Occipital lobe (tissue), 2 donors: ENCODE measurements around the gene LTC4S. TPM values are rescaled to one million over a fixed set of nuclear protein-coding genes. Genes with fewer than 3 reads are reported as not detected.

ENCODE experiments used
- DNase-seq: peaks from one replicate; lab custom pipeline; 2025; lab: John Stamatoyannopoulos, UW
- total RNA-seq: library from RNA; depleted of rRNA; stranded (reverse); fragments of >200 nt; gene quantifications from one replicate; pipeline ENCODE4 v1.2.3, GENCODE V29; 2014

LTC4S gene
- total RNA-seq, 1 donor from 2014 or later: 1.7 TPM

DNA sequence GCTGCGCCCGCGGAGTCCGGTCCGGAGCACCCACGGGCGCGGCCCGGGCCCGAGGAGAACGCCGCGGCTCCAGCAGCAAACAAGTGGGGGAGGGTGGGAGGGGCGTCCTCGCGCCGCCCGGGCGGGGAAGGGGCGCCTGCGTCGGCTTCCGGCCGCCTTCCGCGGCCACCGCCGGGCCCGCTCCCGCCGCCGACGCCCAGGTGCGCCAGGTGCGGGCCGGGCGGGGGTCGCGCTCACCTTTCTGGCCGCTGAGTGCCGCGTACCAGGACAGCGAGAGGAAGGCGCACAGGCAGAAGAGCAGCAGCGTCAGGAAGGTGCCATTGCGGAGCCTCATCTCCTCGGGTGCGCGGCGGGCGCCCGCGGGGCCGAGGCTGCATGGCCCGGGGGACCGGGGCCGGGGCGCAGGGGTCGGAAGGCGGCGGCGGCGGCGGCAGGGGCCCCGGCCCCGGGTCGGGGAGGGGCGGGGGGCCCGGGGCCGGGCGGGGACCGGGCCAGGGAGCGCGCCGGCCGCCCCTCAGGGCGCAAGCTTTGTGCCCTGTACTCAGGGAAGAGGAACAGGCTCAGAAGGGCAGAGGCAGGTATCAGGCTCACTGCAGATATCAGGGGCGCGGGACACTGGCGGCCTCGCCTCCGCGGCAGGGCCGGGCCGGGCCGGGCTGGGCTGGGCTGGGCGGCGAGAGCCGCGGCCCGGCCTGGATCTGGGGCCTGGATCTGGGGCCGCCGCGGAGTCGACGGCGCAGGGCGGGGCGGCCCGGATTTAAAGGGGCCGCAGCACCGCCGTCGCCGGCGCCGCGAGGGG, 12.7 kb downstream of the LTC4S start, which contains the start of gene MGAT4B:
Gene MGAT4B (minus strand): TSS at position 617 of the 799 bp plus-strand sequence. CDS start 283 bp downstream, at position 334.
- peak; percentile 37 for DNase-seq

DNA sequence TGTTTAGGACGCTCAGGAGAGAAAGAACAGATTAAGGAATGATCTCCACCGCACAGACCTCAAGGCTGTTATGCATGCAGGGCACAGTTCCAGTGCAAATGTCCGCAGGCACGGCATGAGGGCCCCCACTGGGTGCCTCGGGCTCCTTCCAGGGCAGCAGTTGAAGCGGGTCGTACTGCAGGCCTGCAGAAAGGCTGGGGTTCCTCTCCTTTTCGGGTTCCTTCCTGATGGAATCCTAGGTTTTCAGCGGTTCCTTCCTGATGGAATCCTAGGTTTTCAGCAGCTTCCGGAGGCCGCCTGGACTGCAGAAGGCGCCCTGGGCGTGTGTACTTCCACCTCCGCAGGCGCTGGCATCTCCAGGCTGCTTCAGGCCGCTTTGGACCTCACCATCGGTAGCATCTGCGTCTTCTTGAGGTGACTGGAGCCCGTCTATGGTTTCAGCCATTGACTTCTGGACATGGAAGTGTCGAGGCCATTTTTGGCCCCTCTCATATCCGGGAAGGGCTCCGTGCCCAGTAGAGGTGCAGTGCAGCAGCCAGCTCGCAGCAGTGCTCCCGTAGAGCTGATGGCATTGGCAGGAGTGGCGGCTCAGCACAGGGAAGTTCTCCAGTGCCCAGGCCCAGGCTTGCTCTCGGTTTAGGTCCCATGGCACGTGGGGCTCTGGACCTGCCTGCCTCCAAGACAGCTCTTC, 18.5 kb downstream of the LTC4S start:
- DNase-seq: no peak

DNA sequence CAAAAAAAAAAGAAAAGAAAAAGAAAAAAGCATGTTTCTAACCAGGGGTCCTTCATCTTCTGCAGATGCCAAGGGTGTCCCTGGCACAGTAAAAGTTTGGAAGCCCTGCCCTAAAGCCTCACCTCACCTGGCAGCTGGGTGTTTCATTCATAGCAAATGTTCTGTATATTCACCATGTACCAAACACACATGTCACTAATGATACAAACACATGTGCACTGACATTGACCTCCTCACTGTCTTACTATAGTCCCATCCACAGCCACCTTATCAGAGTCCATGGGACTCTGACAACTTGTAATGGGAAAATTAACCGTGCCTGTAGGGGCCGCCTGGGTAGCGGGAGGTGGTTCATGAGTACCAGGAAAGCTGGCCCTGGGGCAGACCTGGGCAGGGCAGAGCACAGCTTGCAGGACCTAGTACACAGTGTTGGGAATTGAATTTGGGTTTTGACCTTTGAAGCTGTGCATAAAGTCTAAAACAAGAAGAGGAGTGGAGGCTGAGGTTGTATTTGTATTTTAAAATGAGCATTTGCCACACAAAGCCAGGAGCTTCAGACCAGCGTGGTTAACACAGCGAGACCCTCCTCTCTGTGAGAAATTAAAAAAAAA, 19.3 kb downstream of the LTC4S start:
- DNase-seq: no peak

DNA sequence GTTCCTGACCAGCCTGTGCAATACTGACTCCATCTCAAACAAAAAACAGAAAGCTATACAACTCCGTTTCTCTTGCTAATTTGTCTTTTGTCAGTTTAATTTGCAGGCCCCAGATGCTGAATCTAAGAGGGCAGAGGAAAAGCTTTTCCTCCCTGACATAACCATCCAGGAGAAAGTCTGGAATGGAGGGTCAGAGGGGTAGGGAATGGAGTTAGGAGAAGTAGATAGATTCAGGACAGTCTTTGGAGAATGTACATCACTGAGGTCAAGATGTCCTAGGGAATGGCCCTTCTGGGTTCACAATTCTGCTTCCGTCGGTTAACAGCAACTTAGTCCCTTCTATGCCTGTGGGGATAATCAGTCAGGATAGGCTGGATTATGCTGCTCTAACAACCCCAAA, 20.3 kb downstream of the LTC4S start:
- DNase-seq: no peak

DNA sequence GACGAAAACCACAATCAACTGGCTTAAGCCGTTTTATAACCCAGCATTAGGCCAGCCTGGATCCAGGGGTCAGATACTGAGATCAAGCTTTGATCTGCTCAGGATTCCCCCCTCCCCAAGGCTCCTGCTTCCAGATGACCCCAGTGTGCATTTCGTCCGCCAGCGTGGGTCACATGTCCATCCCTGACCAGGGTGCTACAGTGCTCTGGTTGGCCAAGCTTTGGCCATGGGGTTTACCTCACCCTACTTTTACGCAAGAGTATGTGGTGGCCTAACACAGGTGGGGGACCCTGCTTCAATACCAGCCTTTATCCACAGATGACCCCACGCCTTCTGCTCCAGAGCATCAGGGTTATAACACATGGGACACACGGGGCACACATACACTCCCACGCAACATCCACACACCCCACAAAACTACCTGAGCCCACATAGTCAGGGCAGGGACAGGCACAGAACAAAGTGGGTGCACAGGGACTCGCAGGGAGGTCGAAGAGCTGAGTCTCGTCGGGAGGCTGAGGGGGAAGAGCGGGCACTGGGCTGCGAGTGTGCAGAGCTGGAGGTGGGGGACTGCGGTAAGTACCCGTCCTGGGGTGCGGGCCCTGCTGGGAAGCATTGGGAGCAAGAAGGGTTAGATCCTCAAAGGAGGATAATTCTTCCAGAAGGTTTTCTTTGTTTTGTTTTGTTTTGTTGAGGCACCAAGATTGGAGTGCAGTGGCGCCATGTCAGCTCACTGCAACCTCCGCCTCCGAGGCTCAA, 21.9 kb downstream of the LTC4S start:
- no peak for DNase-seq

DNA sequence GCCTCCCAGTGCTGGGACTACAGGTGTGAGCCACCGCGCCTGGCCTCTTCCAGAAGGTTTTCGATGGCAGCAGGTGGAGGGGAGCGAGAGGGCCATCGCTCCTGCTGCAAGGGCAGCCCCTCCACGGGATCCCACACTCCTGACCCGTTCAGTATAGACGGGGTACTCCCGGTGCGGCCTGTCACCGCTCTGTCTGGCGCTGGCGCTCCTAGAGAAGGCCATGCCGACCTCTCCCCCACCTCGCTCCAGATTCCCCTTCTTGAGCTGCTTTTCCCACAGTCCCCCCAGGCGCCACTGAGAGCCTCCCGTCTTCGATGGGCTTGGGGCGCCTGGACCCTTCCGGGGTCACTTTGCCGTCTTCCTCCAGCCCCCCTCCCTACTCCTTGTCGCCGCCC, 22.6 kb downstream of the LTC4S start:
- DNase-seq: no peak

DNA sequence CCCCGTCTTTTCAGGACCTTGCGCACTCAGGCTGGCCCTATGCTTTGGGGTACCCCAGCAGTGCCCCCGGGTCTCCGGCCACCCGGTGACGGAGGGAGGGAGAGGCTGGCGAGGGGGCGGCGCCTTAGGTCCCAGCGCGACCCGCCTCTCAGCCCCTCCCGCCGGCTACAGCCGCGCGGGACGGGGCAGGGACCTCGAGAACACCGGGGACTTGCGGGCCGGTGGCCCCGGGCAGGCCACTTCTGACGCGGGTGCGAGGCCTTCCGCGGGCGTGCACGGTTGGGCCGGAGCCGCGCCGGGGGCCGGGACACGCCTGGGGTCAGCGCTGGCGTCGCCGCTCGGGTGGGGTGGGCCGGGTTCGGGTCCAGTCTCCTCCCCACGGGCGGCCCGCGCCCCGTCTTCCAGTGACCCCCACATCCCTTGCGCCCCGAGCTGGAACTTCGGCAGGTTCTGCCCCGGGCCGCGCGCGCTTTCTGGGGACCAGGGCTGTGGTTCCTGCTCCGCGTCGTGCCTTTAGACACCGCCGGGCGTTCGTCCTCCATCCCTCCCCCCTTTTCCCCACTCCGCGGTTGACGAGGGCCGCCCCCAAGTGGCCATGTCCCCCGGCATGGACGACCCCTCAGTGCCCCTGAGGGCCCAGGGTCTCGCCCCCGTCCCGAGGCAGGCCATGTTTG, 23.1 kb downstream of the LTC4S start:
- no peak for DNase-seq

DNA sequence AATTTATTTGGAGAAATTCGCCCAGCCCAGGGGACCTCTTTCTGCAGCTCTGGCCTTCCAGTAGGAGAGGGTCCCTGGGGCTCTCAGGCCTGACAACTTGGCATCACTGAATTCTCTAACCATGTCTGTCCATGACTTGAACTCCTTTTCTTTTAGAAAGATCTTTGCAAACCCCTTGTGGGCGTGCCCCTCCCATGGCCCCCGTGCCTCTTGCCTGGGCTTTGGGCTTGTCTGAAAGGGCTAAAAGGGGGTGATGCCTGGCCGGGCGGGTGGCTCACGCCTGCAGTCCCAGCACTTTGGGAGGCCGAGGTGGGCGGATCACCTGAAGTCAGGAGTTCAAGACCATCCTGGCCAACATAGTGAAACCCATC, 23.7 kb downstream of the LTC4S start:
- DNase-seq: no peak

DNA sequence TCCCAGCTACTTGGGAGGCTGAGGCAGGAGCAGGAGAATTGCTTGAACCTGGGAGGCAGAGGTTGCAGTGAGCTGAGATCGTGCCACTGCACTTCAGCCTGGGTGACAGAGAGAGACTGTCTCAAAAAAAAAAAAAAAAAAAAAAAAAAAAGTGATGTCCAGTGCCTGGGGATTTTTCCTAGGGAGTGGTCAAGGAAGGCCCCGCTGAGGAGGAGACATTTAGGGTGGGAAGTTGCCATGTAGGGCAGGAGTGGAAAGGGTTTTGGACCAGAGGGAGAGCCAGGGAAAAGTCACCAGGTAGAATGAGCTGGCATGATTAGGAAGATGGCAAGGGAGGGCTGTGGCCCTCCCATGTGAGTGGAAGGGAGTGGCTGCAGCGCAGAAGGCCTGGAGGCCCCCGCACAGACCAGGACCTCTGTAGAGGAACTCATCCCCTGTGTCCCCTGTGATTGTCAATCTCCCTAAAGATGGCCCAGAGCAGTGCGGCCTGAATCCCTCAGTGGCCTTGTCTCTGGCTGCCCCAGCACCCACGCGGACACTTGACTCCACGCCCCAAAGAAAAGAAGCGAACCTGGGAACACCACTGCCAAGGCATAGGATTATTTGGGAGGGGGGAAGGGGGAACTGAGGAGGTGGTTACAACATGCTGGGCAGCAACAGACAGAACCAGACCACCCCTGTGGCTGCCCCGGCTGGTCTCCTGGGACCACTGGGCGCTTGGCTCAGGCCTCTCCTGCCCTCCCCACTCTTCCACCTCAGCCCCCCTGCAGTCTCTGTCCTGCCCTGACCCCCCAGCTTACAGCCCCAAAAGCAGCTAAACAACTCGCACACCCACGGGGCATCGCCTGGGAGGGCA, 24.3 kb downstream of the LTC4S start:
- no peak for DNase-seq

DNA sequence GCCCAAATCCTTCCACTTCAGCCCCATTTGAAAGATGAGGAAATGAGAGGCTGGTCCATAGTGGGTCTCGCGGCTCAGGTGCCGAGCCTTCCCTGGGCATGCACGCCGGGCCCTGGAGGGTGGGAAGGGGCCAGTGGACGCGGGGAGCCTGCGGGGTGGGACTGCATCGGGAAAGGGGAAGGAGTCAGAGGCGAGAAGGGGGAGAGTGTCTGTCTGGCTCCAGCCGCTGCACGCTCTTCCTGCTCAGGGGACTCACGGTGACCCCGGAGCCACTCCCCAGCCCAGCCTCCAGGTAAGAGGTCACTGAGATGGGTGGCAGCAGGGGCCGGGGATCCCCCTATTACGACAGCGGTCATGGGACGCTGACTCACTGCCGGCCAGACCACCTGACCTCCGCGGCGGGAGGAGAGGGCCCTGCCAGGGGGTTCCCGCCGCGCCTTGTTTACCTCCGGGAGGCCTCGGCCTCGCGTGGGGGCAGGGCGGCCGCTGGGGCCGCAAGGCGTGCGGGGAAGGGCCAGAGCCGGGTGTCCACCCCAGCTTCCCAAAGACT, 25.0 kb downstream of the LTC4S start:
- peak; percentile 88 for DNase-seq

DNA sequence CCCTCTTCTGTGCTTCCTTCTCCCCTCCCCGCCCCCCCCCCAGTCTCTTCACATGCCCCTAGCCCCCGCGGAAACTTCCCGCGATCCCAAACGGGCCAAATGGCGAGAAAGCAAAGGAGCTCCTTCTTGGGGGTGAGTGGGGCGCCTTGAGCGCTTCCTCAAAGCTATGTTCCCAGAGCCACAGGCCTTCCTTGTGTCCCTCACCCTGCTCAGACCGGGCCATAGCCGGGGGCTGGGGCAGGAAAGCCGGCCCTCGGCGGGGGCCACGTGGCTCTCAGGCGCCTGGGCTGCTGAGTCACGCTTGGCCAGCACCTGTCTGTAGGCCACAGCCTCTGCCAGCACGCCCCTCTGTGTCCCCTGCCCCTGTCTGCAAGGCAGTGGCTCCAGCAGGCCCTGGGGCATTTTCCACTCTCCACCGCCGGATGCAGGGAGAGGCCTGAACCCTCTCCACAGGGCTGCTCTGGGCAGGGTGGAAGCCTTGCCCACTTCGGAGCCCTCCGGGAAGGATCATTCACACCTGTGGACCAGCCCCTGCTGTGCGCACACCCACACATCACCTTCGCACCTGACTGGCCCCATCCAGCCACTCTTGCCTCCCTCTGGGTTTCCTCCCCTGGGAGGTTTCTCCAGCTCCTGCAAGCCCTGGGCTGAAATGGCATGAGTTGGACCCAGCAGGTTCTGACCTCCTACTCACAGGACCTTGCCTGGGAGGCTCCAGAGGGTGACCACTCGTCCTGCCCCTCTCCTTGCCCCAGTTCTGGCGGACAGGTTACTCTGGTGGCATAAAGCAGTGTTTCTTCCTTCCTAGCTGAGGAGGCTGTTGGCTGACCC, 25.7 kb downstream of the LTC4S start:
- DNase-seq: peak; percentile 53

DNA sequence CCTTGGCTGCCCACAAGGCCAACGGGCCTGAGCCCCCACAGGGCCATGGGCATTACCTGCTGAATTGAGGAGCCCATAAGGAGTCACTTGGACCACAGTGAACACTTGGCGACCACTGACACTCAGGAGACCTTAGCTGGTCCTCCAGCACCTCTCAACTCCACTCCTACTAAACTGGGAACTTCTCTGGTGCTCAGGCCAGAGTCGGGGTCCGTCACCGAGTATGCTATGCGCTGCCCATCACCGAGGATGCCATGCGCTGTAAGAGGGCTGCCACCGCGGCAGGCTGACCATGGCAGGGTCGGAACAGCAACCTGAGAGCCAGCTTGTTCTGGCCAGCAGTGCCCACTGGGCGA, 26.3 kb downstream of the LTC4S start:
- no peak for DNase-seq

DNA sequence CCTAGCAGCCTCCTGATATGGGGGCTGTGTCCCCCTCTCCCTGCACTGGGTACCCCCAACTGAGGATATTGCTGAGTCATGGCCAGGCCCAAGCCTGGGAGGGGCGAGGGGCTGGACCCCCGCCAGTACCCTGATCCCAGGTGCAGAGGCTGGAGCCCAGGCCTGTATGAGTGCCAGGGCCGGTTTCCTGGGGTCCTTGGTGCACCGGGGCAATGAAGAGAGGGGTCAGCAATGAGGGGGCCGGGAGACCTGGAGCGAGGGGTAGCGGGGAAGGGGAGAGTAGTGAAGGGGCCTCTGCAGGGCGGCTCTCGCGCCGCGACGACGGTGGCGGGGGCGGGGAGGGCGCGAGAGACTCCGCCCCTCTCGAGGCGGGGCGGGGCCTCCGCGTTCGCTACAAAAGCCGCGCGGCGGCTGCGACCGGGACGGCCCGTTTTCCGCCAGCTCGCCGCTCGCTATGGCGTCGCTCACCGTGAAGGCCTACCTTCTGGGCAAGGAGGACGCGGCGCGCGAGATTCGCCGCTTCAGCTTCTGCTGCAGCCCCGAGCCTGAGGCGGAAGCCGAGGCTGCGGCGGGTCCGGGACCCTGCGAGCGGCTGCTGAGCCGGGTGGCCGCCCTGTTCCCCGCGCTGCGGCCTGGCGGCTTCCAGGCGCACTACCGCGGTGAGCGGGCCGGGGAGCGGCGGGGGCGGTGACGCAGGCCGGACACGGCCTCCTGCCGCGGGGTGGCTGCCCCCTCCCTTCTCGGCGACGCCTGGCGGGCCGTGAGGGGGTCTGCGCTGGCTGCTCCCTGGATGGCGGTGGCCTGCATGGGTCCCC, 26.9 kb downstream of the LTC4S start, which contains the start of gene SQSTM1:
Gene SQSTM1 (plus strand): TSS at position 423 of the 815 bp plus-strand sequence. CDS start 32 bp downstream, at position 455.
- DNase-seq: peak; percentile 79

DNA sequence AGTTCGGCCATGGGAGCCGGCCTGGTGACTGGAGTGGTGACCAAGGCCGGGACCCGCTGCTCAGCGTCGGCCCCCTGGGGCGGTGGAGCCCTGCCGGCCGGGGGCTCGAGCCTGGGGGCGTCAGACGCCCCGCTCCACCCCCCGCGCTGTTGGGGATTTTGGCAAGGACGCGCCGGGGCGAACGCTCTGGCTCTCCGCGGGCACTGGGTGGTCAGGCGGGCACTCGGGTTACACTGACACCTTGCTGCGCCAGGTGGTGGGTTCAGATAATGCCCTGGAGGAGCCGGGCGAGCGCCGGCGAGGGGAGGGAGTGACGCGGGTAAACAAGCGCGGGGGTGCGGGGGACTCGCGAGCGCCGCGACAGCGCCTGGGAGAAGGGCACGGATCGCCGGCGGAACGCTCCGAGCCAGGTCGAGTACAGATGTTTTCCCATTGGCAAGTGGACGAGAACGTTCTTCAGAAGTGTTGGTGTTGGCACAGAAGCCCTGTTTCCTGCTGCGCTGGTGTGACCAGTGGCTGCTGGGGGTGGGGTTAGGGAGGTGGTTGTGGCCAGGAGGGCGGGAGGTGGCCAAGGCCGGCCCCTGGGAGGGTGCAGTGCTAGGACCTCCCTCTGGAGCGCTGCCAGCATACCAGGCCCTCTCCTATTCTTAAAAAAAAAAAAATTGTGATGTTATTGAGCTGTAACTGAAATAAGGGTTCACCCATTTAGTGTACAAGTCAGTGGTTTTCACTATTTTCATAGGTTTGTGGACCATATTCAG, 27.7 kb downstream of the LTC4S start:
- peak; percentile 86 for DNase-seq

DNA sequence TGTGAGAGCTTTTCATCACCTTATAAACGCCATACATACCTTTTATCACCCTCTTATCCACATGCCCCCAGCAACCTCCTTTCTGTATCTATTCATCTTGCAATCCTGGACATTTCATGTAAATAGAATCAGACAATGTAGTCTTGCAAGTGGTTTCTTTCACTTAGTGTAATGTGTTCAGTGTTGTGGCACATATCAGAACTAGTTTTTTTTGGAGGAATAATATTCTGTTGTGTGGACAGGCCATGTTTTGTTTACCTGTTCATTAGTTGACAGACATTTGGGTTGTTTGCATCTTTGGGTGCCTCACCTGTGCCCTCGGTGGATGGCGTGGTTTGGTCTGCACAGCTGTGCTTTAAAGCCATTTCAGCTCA, 28.3 kb downstream of the LTC4S start:
- no peak for DNase-seq

DNA sequence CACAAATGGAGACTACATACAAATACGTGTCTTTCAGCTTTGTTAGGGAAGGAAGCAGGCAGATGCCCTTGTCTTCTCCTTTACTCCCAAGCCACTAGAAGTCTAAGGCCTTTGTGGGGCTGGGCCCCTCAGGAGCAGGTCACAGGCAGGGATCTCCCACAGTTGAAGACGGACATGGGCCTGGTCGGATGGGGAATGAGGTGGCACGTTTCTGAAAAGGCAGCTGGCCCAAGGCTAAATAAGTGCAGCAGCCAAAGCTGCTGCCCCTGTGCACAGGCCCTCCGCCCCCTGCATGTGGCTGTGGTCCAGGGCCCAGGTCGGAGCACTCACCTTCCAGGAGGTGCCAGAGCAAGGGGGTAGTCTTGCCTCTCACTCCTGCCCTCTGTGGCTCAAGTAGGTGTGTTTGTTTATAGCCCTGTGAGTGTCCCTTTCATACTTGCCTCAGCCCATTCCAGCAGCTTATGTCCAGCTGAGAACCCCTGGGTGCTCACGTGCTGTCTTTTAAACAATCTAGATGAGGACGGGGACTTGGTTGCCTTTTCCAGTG, 28.7 kb downstream of the LTC4S start:
- DNase-seq: no peak
